ENCODE results near the gene FARSA.
A peak's percentile ranks its signal among the peaks of the same experiment; 100 is the strongest.

The FARSA gene

GRCh38 chr19:12907166-12907565 is 26.3 kb downstream of the FARSA start:
- no peak overlapping the region for H3K4me3 ChIP-seq (ENCODE audit: low read length)
- no peak for TF ChIP-seq ZNF274 (IDR thresholded peaks at IDR 0.05; ENCODE audit: low read depth, low read length)

GRCh38 chr19:12899891-12900518 is 33.5 kb downstream of the FARSA start:
- H3K4me3 ChIP-seq (ENCODE audit: low read length): no peak overlapping the region; the same call in 1 of the 2 replicates
- TF ChIP-seq ZNF274 (IDR thresholded peaks at IDR 0.05; ENCODE audit: low read depth, low read length): no peak

GRCh38 chr19:12896460-12896859 is 37.1 kb downstream of the FARSA start:
- no peak overlapping the region for H3K4me3 ChIP-seq (ENCODE audit: low read length)
- no peak for TF ChIP-seq ZNF274 (IDR thresholded peaks at IDR 0.05; ENCODE audit: low read depth, low read length)

- no peak overlapping the region for H3K4me3 ChIP-seq (ENCODE audit: low read length)
- no peak for TF ChIP-seq ZNF274 (IDR thresholded peaks at IDR 0.05; ENCODE audit: low read depth, low read length)
Measured at GRCh38 chr19:12893582-12893981, 39.9 kb downstream of the FARSA start.

GRCh38 chr19:12891553-12892021 is 41.9 kb downstream of the FARSA start:
- TF ChIP-seq ZNF274 (IDR thresholded peaks at IDR 0.05; ENCODE audit: low read depth, low read length): no peak
- H3K4me3 ChIP-seq (ENCODE audit: low read length): peak overlapping the region; percentile 81

- no peak for TF ChIP-seq ZNF274 (IDR thresholded peaks at IDR 0.05; ENCODE audit: low read depth, low read length)
- H3K4me3 ChIP-seq (ENCODE audit: low read length): peak within 1 kb of the TSS; percentile 81
Measured at GRCh38 chr19:12890787-12891552, 42.5 kb downstream of the FARSA start, which contains the start of gene GCDH. GCDH (plus strand) TSS chr19:12891160; CDS start chr19:12891305, 145 bp downstream.

GRCh38 chr19:12890299-12890786 is 43.2 kb downstream of the FARSA start:
- peak overlapping the region; percentile 34; the same call in 1 of the 2 replicates for H3K4me3 ChIP-seq (ENCODE audit: low read length)

- no peak for TF ChIP-seq ZNF274 (IDR thresholded peaks at IDR 0.05; ENCODE audit: low read depth, low read length)
- no peak overlapping the region for H3K4me3 ChIP-seq (ENCODE audit: low read length)
Measured at GRCh38 chr19:12888006-12888603, 45.4 kb downstream of the FARSA start.

GRCh38 chr19:12886969-12887747 is 46.4 kb downstream of the FARSA start, which contains the start of gene KLF1:
KLF1 (minus strand) TSS chr19:12887201; CDS start chr19:12887140, 61 bp downstream.
- no peak within 1 kb of the TSS for H3K4me3 ChIP-seq (ENCODE audit: low read length)
- no peak for TF ChIP-seq ZNF274 (IDR thresholded peaks at IDR 0.05; ENCODE audit: low read depth, low read length)

- H3K4me3 ChIP-seq (ENCODE audit: low read length): no peak overlapping the region
- no peak for TF ChIP-seq ZNF274 (IDR thresholded peaks at IDR 0.05; ENCODE audit: low read depth, low read length)
Measured at GRCh38 chr19:12886651-12886968, 46.9 kb downstream of the FARSA start.

GRCh38 chr19:12885749-12886650 is 47.5 kb downstream of the FARSA start:
- TF ChIP-seq ZNF274 (IDR thresholded peaks at IDR 0.05; ENCODE audit: low read depth, low read length): no peak
- no peak overlapping the region; the same call in 1 of the 2 replicates for H3K4me3 ChIP-seq (ENCODE audit: low read length)

GRCh38 chr19:12884926-12885748 is 48.4 kb downstream of the FARSA start:
- H3K4me3 ChIP-seq (ENCODE audit: low read length): peak overlapping the region; percentile 43; the same call in 1 of the 2 replicates
- TF ChIP-seq ZNF274 (IDR thresholded peaks at IDR 0.05; ENCODE audit: low read depth, low read length): no peak

All from GM08714 (cell line).